T1000 (cell line): ENCODE data around the gene CNTN6.
"Not testable (repeated sequence)": the region's sequence is repeated elsewhere in the genome, so short reads cannot be mapped to it uniquely, and the experiment has no call there.

ENCODE experiments used
- DNase-seq: peaks from one replicate; lab custom pipeline; 2025; ENCODE audit warnings: mixed read lengths; lab: John Stamatoyannopoulos, UW

The CNTN6 gene

DNA sequence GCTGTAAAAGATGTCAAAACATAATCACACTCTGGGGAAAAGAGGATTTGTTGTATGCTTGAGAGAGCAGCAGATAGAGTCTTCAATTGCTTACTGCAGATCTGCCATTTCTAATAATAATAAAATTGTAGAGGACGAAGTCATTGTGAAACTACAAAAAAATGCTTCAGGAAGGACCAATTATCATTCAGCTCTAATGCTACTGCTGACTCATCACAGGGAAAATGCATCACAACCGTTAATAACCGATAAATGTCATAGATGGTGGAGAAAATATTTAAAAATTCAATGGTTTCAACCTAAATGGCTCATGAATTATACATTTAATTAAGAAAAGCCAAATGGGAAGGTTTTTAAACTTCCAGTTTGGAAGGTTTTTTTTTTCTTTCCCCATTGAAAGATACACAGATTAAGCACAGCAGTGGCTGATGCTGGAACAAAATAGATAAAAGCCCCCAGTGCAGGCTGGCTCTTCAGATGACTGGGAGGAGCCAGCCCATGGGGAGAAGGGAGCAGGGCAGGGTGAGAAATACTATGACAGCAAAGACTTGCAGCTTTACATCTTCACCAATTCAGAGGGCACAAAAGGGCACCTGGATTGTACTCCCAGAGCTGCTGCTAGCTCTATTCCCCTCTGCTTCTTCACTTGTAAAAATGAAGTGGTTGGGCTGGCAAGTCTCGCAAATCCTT lies 196.1 kb downstream of the CNTN6 start:
- no peak for DNase-seq

- DNase-seq: no peak
These were observed 199.8 kb downstream of the CNTN6 start for GRCh38 chr3:1292571-1293071.

GRCh38 chr3:1294586-1294985 lies 201.8 kb downstream of the CNTN6 start:
- DNase-seq: no peak

DNA sequence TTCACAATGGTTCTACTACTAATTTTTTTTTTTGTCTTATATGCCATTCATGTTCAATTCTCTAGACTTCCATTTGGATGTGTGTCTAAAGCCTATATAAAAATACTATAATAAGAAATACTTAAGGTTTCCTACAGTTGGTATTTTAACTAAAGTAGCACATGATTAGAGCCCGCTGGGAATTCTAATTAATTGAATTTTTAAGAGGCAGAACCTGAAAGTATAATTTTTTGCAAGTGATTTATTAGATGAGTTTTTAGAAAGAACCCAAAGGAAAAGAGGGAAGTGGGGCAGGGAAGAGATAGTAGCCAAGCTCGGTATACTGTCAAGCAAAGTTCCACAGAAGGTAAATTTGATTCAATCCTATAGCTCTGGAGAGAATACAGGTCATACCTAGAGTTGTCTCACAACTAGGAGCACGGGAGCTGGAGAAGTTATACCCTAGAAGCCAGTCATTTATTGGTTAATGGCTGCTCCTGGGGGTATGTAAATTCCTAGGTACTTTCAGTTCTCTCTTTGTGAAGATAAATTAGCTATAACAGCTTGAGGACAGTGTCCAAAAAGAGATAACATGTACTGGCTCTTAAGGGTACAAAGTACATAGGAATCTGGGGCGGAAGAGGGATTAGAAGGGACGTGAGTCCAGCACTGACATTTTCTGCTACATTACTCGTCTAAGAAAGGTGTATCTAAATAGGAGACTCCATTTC lies 225.6 kb downstream of the CNTN6 start:
- no peak for DNase-seq

DNA sequence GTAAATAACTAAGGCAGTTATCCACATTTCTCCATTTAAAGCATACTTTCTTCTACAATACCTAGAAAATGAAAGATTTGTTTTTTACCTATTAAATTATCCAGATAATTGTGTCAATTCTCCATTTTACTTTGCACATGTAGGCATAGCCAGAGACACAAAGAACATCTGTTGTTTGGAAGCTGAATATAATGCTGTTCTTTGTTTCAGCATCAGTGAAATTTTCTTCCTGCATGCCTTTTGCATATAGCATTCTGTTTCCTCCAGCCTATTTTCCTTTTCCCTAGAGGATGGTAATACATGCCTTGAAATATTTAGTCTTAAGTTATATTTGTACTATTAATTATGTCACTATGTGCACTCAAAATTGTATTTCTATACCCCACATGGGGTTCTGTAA lies 233.7 kb downstream of the CNTN6 start:
- DNase-seq: no peak

GRCh38 chr3:1330107-1330506 lies 237.3 kb downstream of the CNTN6 start:
- DNase-seq: no peak

GRCh38 chr3:1346386-1346785 lies 253.6 kb downstream of the CNTN6 start:
- no peak for DNase-seq

DNA sequence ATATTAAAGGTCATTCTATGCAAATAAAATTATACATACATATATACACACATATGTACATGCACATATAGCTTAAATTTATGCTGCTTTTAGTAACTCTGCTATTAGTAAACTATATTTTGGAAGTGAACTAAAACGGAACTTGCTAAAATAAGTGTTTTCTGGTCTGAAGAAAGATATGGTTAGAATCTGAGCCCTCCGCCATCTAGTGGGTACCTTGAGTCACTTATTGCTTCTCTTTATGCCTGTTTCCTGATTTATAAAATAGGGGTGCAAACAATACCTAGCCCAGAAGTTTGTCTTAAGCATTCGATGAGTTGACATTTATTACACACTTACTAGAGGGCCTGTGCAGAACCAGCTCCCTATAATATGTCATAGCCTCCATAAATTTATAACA lies 255.7 kb downstream of the CNTN6 start:
- no peak for DNase-seq

DNA sequence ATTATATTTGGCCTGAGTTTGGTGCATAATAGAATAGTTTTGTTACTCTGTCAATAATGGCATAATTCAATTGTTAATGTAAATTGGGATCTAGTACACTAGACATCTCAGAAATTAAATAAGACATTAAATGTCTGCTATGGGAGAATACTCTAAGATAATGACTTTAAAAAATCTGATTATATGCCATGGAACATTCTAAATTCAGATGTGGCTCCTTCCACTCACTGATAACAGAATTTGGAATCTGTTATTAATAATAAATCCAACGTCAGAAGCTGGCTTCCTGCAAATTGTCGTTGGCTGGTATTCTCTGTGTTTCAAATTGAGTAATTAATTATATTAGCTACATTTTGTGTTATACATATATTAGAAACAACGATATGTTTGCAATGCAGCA lies 258.1 kb downstream of the CNTN6 start:
- DNase-seq: no peak

GRCh38 chr3:1355691-1356090 lies 262.9 kb downstream of the CNTN6 start:
- no peak for DNase-seq

DNA sequence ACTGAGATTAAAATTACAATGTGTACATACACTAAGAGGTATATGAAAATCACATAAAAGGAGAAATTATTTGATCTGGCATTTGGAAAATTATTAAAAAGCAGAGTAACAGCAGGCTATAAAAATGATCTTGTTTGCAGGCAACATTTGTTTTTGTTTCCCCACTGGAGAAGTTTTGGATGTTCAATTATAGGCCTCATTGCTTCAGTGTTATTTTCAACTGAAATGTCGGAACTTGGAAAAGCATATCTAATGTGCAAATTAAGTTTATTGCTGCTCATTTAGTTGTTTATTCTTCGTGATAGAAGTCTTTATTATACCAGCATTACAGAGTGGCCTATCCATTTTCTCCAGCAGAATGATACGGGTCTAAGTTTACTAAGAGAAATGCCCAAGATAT lies 263.3 kb downstream of the CNTN6 start:
- no peak for DNase-seq

- DNase-seq: no peak
These were observed 272.7 kb downstream of the CNTN6 start for GRCh38 chr3:1365528-1365927.

DNA sequence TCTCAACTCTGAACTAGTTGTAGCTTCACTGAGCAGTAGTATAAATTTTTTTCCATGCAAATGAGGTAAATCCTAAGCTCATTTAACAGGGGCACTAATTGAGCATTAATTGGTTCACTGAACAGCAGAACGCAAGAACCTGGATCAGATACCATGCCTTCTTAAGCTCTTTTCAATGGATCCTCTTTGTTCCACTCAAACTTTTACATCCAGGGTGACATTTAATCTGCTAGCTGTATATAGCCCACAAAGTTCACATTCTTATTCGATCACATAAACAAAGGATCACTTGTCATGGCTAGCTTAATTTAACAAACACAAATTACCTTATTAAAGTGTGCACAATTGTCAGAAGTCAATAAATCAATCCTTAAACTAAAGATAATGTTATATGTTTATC lies 281.6 kb downstream of the CNTN6 start:
- DNase-seq: no peak

DNA sequence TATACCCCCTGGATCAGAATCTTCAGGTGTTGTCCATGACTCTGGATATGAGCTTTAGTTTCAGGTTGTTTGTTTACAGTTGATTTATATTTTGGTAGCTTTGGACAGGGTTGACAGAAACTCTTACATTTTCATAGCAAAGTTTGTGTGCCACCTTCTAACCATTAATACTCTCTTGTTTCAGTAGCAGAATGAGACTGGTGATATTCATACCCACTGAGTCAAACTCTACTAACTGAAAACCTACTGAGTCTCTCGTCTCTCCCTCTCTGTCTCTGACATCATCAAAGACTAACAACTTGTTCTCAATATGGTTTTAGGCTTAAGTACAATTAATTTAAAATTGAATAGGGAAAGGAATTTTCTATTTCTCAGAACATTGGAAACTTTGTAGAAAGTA lies 282.3 kb downstream of the CNTN6 start:
- no peak for DNase-seq

DNA sequence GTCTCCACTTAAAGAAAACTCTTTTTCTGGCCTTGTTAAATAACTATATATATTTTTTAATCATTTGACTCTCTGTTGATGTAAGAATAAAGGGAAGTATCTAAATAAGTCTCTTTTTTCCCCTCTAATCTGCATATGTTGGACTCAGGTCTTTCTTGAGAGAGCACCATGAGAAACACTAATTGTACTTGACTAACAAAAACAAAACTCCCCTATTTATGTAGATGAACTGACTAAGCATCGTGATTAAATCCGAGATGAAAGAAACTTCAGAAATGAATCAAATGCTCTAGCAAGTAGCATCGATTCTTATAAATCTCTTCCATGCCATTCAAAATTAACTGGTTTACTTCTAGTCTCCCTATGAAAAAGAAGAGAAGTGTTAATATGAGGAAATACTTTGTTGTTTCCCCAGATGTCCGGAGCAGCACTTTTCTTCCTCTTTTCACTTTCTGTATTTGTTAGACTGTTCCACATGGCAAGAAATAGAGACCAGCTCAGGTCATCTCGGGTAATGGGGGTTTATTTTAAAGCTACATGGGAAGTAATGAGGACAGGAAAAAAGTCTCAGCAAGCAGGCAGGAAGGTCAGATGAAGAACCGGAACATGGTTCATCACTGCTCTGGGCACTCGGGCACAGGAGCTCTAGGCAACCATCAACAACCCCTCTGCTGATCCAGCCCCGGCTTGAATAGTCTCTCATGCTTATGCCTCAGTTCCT lies 288.3 kb downstream of the CNTN6 start:
- DNase-seq: no peak

GRCh38 chr3:1381647-1382036 lies 288.8 kb downstream of the CNTN6 start:
- no peak for DNase-seq

DNA sequence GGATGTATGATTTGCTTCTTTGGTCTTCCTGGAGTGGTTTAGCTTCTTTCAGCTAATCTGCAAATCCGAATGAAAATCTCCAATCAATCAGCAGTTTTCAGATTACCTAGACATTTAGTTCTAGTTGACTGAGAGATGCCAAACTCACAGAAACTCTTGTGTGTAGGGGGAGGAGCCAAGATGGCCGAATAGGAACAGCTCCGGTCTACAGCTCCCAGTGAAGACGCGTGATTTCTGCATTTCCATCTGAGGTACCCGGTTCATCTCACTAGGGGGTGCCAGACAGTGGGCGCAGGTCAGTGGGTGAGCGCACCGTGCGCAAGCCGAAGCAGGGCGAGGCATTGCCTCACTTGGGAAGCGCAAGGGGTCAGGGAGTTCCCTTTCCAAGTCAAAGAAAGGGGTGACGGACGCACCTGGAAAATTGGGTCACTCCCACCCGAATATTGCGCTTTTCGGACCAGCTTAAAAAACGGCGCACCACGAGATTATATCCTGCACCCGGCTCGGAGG lies 294.6 kb downstream of the CNTN6 start:
- DNase-seq: not testable (repeated sequence)

GRCh38 chr3:1394188-1394587 lies 301.4 kb downstream of the CNTN6 start:
- DNase-seq: no peak

DNA sequence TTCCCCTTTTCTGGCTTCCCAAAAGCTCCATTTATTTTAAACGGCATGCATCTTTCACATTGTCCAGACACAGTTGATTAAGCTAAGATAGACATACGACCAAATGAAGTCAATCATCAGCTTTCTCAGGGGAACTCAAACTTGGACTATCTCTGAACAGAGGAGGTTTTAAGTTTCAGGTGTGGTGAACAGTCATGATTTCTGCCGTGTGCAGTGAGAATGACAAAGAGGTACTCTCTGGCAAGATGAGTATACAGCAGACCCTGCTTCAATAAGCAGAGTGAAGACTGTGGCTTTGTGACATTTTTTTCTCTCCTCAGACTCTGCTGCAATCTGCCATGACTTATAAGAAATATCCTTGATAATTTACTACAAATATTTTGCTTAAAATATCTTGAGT lies 307.7 kb downstream of the CNTN6 start:
- DNase-seq: no peak

DNA sequence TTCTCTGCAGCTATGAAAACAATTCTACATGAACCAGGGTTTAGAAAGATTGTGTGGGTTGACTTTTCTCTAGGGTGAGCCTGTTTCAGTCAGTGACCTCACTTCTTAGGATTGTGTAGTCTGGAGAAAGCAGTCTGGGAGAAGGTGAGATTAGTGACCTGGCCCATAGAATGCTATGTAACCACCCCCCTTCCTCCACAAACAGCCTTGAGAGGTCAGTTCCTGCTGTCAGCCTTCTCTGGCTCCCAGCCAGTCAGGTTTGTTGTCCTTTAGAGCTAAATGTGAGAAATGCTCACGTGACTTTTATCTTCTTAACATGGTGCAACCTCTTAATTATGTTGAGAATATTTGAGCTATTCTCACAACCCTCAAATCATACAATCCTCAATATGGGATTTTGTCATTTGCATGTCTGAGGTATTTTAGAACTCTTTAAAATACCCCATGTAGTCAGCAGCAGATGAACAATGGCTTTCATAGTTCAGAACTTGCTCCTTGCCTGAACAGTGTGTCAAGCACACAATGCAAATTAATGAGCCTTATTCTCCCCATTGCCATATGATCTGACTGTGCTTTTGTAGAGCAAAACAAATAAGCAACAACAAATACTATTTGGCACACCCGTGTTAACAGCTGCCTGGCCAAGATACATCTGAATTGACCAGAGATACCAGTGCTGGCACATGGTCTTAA lies 311.6 kb downstream of the CNTN6 start:
- no peak for DNase-seq

GRCh38 chr3:1406250-1406649 lies 313.4 kb downstream of the CNTN6 start:
- no peak for DNase-seq

GRCh38 chr3:1421577-1421976 lies 328.8 kb downstream of the CNTN6 start:
- no peak for DNase-seq
